Endothelial cell of umbilical vein (primary cell): ENCODE results near the gene LRRC7.

ENCODE experiments used
- CTCF ChIP-seq, 2 donors: IDR thresholded peaks; 1 replicate in 1 of 2; 2 replicates in 1 of 2; pipeline ENCODE4 v1.5.1; 2011; ENCODE audit warnings: low read length in 2 of 2, mild to moderate bottlenecking in 2 of 2, moderate library complexity in 2 of 2, control low read depth in 1 of 2, inconsistent platforms in 1 of 2, low read depth in 1 of 2; ENCODE audit not compliant: insufficient read depth in 1 of 2; ENCODE audit errors: extremely low read depth in 1 of 2
- POLR2A ChIP-seq: IDR thresholded peaks from 2 replicates; pipeline ENCODE4 v1.6.1; 2012; ENCODE audit warnings: low read depth, mild to moderate bottlenecking, control low read depth, low read length
- TF ChIP-seq, protein P1 (sequence below): IDR thresholded peaks from 2 replicates; pipeline ENCODE4 v1.6.1; 2011; ENCODE audit not compliant: insufficient read depth, insufficient read length

DNA sequence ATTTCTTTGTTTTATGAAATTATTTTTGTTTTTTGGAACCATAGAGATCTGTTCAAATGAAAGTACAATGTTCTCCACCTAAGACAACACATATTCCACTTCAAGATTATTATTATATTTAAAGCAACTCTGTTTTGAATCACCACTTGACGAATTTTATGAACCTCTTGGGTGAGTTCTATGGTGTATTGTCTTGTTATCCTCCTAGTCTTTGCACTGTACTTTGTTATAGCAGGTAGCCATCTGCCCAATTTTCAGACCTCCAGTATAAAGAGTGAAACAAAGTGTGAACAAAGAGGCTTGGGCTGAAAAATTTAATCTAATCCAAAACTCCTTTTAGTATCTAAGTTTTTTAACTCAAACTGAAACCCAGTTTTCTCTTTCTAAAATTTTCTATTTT is 71.0 kb downstream of the LRRC7 start:
- no peak for TF ChIP-seq POLR2A
- TF ChIP-seq CTCF (IDR thresholded peaks at IDR 0.05; ENCODE audit: extremely low read depth in 1 of 2, insufficient read depth in 1 of 2, low read depth in 1 of 2, low read length in 2 of 2), result no peak
- TF ChIP-seq, protein P1, sequence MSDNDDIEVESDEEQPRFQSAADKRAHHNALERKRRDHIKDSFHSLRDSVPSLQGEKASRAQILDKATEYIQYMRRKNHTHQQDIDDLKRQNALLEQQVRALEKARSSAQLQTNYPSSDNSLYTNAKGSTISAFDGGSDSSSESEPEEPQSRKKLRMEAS, result no peak
